ENCODE results near the gene ALG14. TPM values are rescaled to one million over a fixed set of nuclear protein-coding genes. Genes with fewer than 3 reads are reported as not detected.

Gene ALG14
- total and polyA plus RNA-seq, 2 donors (not counting 1 experiment from before 2014, with no cell fraction given) = 3.5 to 3.8 TPM

- Histone ChIP-seq H4K20me1 (ENCODE audit: control insufficient read depth, extremely low read depth, insufficient read depth, low read length) (no peaks in the 10 kb centered on the region), H3K27me3 (ENCODE audit: control insufficient read depth, insufficient read depth, low read length) (no peaks in the 10 kb centered on the region), H3K4me1 (ENCODE audit: control insufficient read depth, extremely low read depth, insufficient read depth, low read length) (peaks cover 16% of the 10 kb centered on the region), H3K4me3 (replicated peaks in 1 of 4; ENCODE audit: control extremely low read depth in 1 of 4, insufficient read depth in 1 of 4, low read depth in 3 of 4, low read length in 4 of 4) (no peak overlapping the region), H3K36me3 (ENCODE audit: control insufficient read depth, insufficient read depth, low read length) (no peaks in the 10 kb centered on the region), H3K27ac (ENCODE audit: insufficient read depth, low read length) (peak overlapping the region; percentile 66), H2AFZ (ENCODE audit: low read length) (no peak overlapping the region), H3K4me2 (ENCODE audit: extremely low read depth, insufficient read depth, low read length) (no peak overlapping the region), H3K9me3 (ENCODE audit: control insufficient read depth, insufficient read depth, low read depth, low read length) (no peaks in the 10 kb centered on the region), H3K9ac (ENCODE audit: insufficient read depth, low read length) (no peak overlapping the region), H3K79me2 (ENCODE audit: control insufficient read depth, insufficient read depth, low read length) (peaks cover 2% of the 10 kb centered on the region)
- DNase-seq (ENCODE audit: low read depth in 2 of 2) = peak; percentile 94 to 98
- TF ChIP-seq CTCF (conservative IDR thresholded peaks at IDR 0.05 in 1 of 2, IDR thresholded peaks at IDR 0.05 in 1 of 2; ENCODE audit: low read depth in 1 of 2, low read length in 2 of 2) = no peak
- no peak for TF ChIP-seq EZH2 (IDR thresholded peaks at IDR 0.05; ENCODE audit: low read length, missing control alignments)
Observed at GRCh38 chr1:95035536-95035935, 37.2 kb downstream of the ALG14 start.

GRCh38 chr1:95034506-95034905, 38.2 kb downstream of the ALG14 start:
- H3K4me2 ChIP-seq (ENCODE audit: extremely low read depth, insufficient read depth, low read length) = no peak overlapping the region
- DNase-seq (ENCODE audit: low read depth in 2 of 2) = peak in 1 of 2 donors; percentile 56
- no peaks in the 10 kb centered on the region for H3K79me2 ChIP-seq (ENCODE audit: control insufficient read depth, insufficient read depth, low read length)
- H3K9me3 ChIP-seq (ENCODE audit: control insufficient read depth, insufficient read depth, low read depth, low read length) = no peaks in the 10 kb centered on the region
- peak overlapping the region; percentile 66 for H3K27ac ChIP-seq (ENCODE audit: insufficient read depth, low read length)
- H3K27me3 ChIP-seq (ENCODE audit: control insufficient read depth, insufficient read depth, low read length) = no peaks in the 10 kb centered on the region
- H3K4me3 ChIP-seq (replicated peaks in 1 of 4; ENCODE audit: control extremely low read depth in 1 of 4, insufficient read depth in 1 of 4, low read depth in 3 of 4, low read length in 4 of 4) = no peak overlapping the region
- no peaks in the 10 kb centered on the region for H4K20me1 ChIP-seq (ENCODE audit: control insufficient read depth, extremely low read depth, insufficient read depth, low read length)
- no peaks in the 10 kb centered on the region for H3K36me3 ChIP-seq (ENCODE audit: control insufficient read depth, insufficient read depth, low read length)
- no peak overlapping the region for H2AFZ ChIP-seq (ENCODE audit: low read length)
- H3K4me1 ChIP-seq (ENCODE audit: control insufficient read depth, extremely low read depth, insufficient read depth, low read length) = peaks cover 16% of the 10 kb centered on the region
- no peak overlapping the region for H3K9ac ChIP-seq (ENCODE audit: insufficient read depth, low read length)
- no peak for TF ChIP-seq EZH2 (IDR thresholded peaks at IDR 0.05; ENCODE audit: low read length, missing control alignments)
- TF ChIP-seq CTCF (conservative IDR thresholded peaks at IDR 0.05 in 1 of 2, IDR thresholded peaks at IDR 0.05 in 1 of 2; ENCODE audit: low read depth in 1 of 2, low read length in 2 of 2) = no peak

- Histone ChIP-seq H3K79me2 (ENCODE audit: control insufficient read depth, insufficient read depth, low read length) (no peaks in the 10 kb centered on the region), H3K4me3 (replicated peaks in 1 of 4; ENCODE audit: control extremely low read depth in 1 of 4, insufficient read depth in 1 of 4, low read depth in 3 of 4, low read length in 4 of 4) (no peak overlapping the region), H3K36me3 (ENCODE audit: control insufficient read depth, insufficient read depth, low read length) (no peaks in the 10 kb centered on the region), H3K27ac (ENCODE audit: insufficient read depth, low read length) (no peak overlapping the region), H3K4me1 (ENCODE audit: control insufficient read depth, extremely low read depth, insufficient read depth, low read length) (peaks cover 16% of the 10 kb centered on the region), H3K4me2 (ENCODE audit: extremely low read depth, insufficient read depth, low read length) (no peak overlapping the region), H3K9ac (ENCODE audit: insufficient read depth, low read length) (no peak overlapping the region), H3K27me3 (ENCODE audit: control insufficient read depth, insufficient read depth, low read length) (no peaks in the 10 kb centered on the region), H4K20me1 (ENCODE audit: control insufficient read depth, extremely low read depth, insufficient read depth, low read length) (no peaks in the 10 kb centered on the region), H2AFZ (ENCODE audit: low read length) (no peak overlapping the region), H3K9me3 (ENCODE audit: control insufficient read depth, insufficient read depth, low read depth, low read length) (no peaks in the 10 kb centered on the region)
- DNase-seq (ENCODE audit: low read depth in 2 of 2) = peak in 1 of 2 donors; percentile 70
- no peak for TF ChIP-seq EZH2 (IDR thresholded peaks at IDR 0.05; ENCODE audit: low read length, missing control alignments)
- no peak for TF ChIP-seq CTCF (conservative IDR thresholded peaks at IDR 0.05 in 1 of 2, IDR thresholded peaks at IDR 0.05 in 1 of 2; ENCODE audit: low read depth in 1 of 2, low read length in 2 of 2)
Observed at GRCh38 chr1:95033843-95034242, 38.9 kb downstream of the ALG14 start.
